NCI-H1436 (cell line): ENCODE results near the gene NRP1.
A peak's percentile ranks its signal among the peaks of the same experiment; 100 is the strongest.

Experiments used
- DNase-seq: peaks from one replicate; lab custom pipeline; 2025; lab: John Stamatoyannopoulos, UW

NRP1 gene

GRCh38 chr10:33290321-33291052 is 44.0 kb downstream of the NRP1 start:
- no peak for DNase-seq

- DNase-seq = no peak
Measured at GRCh38 chr10:33289776-33290175, 44.7 kb downstream of the NRP1 start.

- DNase-seq = no peak
Measured at GRCh38 chr10:33288127-33288526, 46.3 kb downstream of the NRP1 start.

- no peak for DNase-seq
Measured at GRCh38 chr10:33287112-33287511, 47.4 kb downstream of the NRP1 start.

DNA sequence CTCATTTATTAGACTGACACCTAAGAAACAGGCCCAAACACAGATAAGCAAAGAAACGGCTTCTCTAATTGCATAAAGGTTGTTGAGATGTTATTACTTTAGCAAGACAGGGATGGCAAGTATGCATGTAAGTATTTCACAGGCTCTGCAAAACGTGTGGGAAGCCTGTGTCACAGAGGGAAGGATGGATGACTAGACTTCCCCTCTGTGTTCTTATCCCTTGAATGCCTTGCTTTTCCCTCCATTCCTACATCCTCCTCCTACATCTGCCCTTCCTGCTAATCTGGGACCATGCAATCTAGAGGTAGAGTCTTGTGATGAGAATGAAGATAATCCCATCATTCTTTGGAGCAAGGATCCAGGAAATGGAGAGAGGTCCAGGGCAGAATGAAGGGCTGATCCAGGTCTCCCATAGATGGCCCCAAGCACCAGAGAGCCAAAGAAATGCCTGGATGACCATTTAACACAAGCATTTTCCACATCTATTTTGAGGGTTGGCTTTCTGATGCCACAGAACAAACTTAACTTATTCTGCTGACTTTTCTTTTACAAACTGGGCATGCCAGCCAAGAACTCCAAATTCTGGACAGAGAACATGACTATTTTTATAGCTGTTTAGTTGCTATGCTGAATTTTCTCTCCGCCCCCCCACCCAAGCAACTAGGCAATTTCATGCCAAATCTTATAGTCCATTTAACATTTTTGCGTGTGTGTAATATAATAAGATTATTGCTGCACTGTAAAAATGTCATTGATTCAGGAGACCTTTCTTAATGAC is 48.1 kb downstream of the NRP1 start:
- no peak for DNase-seq

DNA sequence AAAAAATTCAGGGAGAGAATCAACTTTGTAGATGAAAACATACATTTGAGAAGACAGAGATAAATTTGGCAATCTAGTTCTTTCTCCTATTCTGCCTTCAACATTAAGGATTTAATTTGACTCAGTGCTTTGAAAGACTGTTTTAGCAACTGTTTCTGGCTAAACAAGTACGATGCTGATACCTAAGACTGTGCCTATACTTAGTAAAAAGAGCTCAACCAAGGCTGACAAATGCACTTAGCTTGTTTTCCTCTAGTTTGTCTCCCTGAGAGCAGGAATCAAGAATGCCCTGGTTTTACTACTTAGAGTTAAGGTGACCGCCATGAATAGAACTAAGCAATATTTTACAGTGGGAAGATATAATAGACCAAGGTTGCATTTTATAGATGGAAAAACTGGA is 49.5 kb downstream of the NRP1 start:
- DNase-seq = no peak

DNA sequence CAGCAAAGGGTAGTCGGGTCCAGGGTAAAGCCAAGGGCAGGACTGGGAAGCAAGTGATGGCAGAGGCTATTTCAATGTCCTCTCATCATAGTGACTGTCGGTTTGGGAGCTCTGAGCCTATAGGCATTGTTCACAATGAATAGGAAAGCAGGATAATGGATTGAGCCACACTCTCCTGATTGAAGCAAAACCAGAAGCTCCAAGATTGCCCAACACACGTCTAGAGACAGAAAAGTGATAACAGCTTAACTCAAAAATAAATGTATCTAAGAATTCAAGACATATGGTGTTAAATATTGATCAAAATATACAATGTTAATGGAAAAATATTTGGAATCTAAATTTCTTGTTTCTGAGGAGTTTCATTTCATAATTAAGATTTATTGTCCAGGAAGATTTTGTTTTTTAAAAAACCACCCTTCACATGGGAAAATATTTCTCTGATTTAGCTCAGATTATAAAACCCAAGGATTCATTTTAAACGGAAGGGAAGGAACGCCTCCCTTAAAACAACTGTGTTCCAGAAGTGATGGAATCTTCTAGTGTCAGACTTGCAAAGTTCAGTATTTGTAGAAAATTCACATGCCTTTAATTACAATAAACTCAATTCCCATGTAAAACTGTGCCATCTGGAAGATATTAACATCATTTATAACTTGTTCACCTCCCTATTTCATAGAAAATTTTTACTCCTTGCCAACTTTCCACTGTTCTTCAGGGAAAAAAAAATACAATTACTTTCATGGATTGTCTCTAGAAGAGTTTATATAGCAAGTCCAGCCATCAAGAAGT is 54.5 kb downstream of the NRP1 start:
- DNase-seq = no peak

- no peak for DNase-seq
Measured at GRCh38 chr10:33279276-33279675, 55.2 kb downstream of the NRP1 start.

GRCh38 chr10:33278198-33278597 is 56.3 kb downstream of the NRP1 start:
- no peak for DNase-seq

GRCh38 chr10:33277135-33277536 is 57.3 kb downstream of the NRP1 start:
- DNase-seq = no peak

DNA sequence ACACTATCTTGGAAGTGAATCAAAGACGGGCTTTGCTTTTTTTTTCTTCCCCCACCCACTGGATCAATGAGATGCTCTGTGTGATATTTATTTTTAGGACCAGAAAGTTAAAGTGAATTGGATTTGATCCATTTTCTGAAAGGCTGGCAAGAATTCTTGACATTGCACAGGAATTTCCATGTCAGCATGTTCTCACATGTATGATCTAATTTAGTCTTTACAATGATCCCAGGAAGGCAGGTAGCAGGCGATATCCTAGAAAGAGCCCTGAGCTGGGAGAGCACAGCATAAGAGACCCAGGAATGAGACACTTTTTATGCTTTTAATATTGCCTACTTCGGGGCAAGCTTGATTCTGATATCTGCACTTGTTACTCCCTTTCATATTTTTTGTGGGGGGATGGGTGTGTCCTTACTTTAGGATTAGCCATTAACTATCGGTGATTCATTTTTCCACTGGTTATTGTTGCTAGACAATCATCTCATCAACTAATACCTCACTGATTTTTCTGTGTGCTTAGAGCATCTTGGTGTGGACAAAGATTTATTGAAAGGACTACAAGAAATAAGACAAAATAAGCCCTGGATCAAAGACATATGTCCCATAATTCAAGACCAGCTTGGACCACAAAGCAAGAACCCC is 58.1 kb downstream of the NRP1 start:
- DNase-seq = no peak

- DNase-seq = no peak
Measured at GRCh38 chr10:33274096-33274785, 60.2 kb downstream of the NRP1 start.

DNA sequence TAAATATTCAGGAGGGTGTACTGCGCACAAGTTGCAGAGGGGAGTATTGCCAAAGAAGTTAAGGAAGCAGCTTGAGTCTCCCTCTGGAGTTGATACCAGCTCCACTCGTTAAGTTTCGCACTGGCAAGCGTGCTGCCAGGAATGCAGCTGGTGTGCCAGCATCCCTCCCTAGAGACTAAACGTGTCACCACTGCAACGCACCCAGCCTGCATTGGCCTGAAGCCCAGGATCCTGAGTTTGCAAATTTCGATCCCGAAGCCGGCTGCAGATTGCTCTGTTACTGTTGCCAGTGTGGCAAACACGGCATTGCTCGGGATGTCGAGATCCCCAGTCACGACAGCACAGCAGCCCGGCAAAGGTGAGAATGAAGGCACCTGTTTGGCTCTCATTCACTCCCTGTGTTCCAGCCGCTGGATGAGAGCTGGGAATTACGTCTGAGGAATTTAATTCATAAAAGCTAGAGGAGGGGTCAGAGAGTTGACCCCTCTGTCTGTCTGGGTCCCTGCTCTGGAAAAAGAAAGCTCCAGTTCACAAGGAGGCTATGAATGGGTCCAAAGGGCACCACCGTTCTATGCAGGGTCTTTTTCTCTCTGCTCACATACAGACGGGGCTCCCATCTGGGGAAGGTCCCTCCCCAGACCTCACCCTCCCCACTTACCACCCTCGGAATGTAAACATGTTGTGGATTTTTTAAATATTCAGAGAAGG is 61.0 kb downstream of the NRP1 start:
- peak; percentile 84 for DNase-seq

DNA sequence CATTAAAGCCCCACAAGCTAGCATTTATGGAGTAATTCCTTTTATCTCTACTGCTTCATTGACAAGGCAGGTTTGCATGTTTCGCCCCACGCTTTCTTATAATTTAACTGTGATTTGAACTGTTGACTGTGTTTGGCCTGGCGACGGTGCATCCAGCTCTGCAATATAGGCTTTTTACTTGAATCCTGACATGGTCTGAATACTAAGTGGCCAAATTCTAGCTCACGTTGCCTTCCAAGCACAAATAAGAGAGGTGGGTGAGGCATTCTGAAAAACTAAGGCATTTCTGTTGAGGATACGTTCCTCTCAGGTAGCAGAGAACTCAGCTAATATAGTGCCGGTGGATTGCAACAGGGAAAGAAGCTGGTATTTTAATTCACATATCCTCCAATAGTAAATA is 61.8 kb downstream of the NRP1 start:
- no peak for DNase-seq

DNA sequence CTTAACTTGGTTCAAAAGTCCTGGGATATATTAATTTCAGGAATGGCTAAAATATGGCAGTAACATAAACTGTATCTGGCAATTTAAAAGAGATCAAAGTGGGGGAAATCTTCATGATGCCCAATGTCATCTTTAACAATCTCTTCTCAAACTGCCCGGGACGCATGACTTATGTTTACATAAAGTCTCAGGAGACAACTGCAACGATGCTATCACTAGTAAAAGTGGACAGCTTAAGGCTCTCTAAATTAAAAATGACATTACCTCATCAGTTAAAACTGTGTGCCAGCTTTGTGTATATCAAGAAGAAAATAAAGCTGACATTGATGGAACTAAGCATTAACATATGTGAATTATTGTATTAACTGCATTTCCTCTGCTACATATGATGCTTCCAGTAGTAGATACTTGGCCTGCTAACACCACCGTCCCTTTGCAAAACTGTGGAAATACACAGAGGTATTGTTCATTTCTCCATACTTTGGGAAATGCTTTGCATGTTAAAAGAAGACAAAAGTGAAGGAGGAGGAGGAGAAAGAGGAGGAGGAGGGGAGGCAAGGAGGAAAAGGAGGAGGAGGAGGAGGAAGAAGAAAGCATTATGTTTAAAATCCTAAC is 62.4 kb downstream of the NRP1 start:
- no peak for DNase-seq

- no peak for DNase-seq
Measured at GRCh38 chr10:33270971-33271370, 63.5 kb downstream of the NRP1 start.

DNA sequence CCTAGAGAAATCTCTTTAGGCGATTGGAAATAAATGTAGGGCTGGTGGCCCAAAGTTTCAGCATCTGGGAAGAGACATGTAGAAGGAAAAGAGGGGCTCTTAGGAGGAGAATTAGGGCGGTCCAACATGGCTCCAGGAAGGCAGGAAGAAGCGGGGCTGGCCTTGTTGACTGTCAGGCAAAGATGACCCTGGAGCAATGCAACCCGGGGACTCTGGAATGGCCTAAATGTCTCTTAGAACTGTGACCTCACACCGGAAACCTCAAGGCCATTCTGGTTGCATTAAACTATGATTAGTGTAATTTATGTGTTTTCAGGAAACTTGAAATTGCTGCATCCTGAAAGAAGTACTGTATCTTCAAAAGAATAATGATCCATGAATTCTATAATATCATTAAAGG is 66.8 kb downstream of the NRP1 start:
- no peak for DNase-seq

GRCh38 chr10:33265621-33266020 is 68.8 kb downstream of the NRP1 start:
- DNase-seq = no peak

DNA sequence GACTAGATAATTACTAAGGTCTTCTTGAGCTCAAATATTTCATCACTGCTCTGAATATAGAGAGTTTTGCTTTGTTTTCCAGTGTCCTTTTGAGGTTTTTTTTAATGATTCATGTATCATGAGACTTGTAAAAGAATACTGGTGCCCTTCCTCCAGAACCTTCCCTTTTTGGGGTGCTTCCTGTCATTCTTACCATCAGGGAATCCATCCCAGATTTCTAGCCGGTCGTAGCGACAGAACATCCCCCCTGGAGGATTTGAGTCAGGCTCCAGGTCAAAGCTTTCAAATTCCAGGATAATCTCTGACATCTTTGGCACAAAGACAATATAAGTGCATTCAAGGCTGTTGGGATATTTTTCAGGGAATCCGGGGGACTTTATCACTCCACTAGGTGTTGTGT is 71.0 kb downstream of the NRP1 start:
- no peak for DNase-seq

- DNase-seq = no peak
Measured at GRCh38 chr10:33262871-33263270, 71.6 kb downstream of the NRP1 start.
